HEK293T (cell line): Measurements from ENCODE around the gene GALNT16.

Source experiments
- CTCF ChIA-PET: fragments of 350-600 bp; formaldehyde crosslinking; extraction: SDS; loops from one replicate; lab custom pipeline; 2021; ENCODE audit warnings: antibody characterized with exemption, inconsistent platforms; lab: Yijun Ruan, JAX
- POLR2A ChIA-PET: fragments of 350-600 bp; formaldehyde crosslinking; extraction: SDS; loops from one replicate; lab custom pipeline; 2020; ENCODE audit warnings: antibody characterized with exemption, inconsistent platforms; lab: Yijun Ruan, JAX
- DNase-seq: peaks from one replicate; pipeline ENCODE4 v3.0.0; 2012; ENCODE audit warnings: mixed read lengths; ENCODE audit errors: extremely low spot score
- ARNT ChIP-seq: fragments of 450-650 bp; IDR thresholded peaks from 2 replicates; pipeline ENCODE4 v1.6.1; 2017; ENCODE audit warnings: mild to moderate bottlenecking
- BHLHE40 ChIP-seq: fragments of 450-650 bp; IDR thresholded peaks from 2 replicates; pipeline ENCODE4 v1.6.1; 2016; ENCODE audit warnings: mild to moderate bottlenecking, moderate library complexity, borderline replicate concordance
- CTBP1 ChIP-seq: fragments of 450-650 bp; IDR thresholded peaks from 2 replicates; pipeline ENCODE4 v1.6.1; 2016; ENCODE audit warnings: borderline replicate concordance
- ELF4 ChIP-seq: fragments of 450-650 bp; IDR thresholded peaks from 2 replicates; pipeline ENCODE4 v1.6.1; 2017; ENCODE audit warnings: antibody characterized with exemption
- FOXA1 ChIP-seq: fragments of 450-650 bp; IDR thresholded peaks from 2 replicates; pipeline ENCODE4 v1.6.1; 2016; ENCODE audit warnings: mild to moderate bottlenecking
- FOXK2 ChIP-seq: fragments of 450-650 bp; IDR thresholded peaks from 2 replicates; pipeline ENCODE4 v1.6.1; 2016; ENCODE audit warnings: mild to moderate bottlenecking
- FOXM1 ChIP-seq: fragments of 450-650 bp; IDR thresholded peaks from 2 replicates; pipeline ENCODE4 v1.6.1; 2017; ENCODE audit warnings: mild to moderate bottlenecking, borderline replicate concordance
- HDGF ChIP-seq: fragments of 450-650 bp; IDR thresholded peaks from 2 replicates; pipeline ENCODE4 v1.6.1; 2017; ENCODE audit warnings: antibody characterized with exemption, borderline replicate concordance
- L3MBTL2 ChIP-seq: fragments of 450-650 bp; conservative IDR thresholded peaks from 2 replicates; pipeline ENCODE4 v1.6.1; 2016; ENCODE audit warnings: mild to moderate bottlenecking
- LEF1 ChIP-seq: fragments of 450-650 bp; IDR thresholded peaks from 2 replicates; pipeline ENCODE4 v1.6.1; 2017; ENCODE audit warnings: mild to moderate bottlenecking, borderline replicate concordance
- NFRKB ChIP-seq: fragments of 450-650 bp; IDR thresholded peaks from 2 replicates; pipeline ENCODE4 v1.6.1; 2016; ENCODE audit warnings: mild to moderate bottlenecking, moderate library complexity
- PKNOX1 ChIP-seq: fragments of 450-650 bp; IDR thresholded peaks from 2 replicates; pipeline ENCODE4 v1.6.1; 2016
- SP1 ChIP-seq: fragments of 450-650 bp; IDR thresholded peaks from 2 replicates; pipeline ENCODE4 v1.6.1; 2017
- SUZ12 ChIP-seq: fragments of 450-650 bp; IDR thresholded peaks from 2 replicates; pipeline ENCODE4 v1.6.1; 2016; ENCODE audit warnings: mild to moderate bottlenecking
- TARDBP ChIP-seq: fragments of 450-650 bp; IDR thresholded peaks from 2 replicates; pipeline ENCODE4 v1.6.1; 2016
- ZNF384 ChIP-seq: fragments of 450-650 bp; IDR thresholded peaks from 2 replicates; pipeline ENCODE4 v1.6.1; 2016

The GALNT16 gene

GRCh38 chr14:69232388-69232787, 27.6 kb upstream of the GALNT16 start:
- CTCF ChIA-PET = interaction anchor here (1.1 kb wide), 1 partner anchor 103 kb away, joined by 3 read pairs; no protein-coding TSS in a partner anchor
- no peak for DNase-seq
- POLR2A ChIA-PET = no interaction called here
- TF ChIP-seq LEF1 (no peak), BHLHE40 (no peak), ARNT (no peak), PKNOX1 (no peak), FOXM1 (no peak), SP1 (no peak), ELF4 (no peak), L3MBTL2 (no peak), FOXA1 (no peak), SUZ12 (no peak), CTBP1 (no peak), ZNF384 (no peak)

GRCh38 chr14:69234106-69234505, 25.9 kb upstream of the GALNT16 start:
- POLR2A ChIA-PET = no interaction called here
- TF ChIP-seq CTBP1 = no peak
- TF ChIP-seq ZNF384 = no peak
- TF ChIP-seq FOXA1 = no peak
- TF ChIP-seq LEF1 = no peak
- no peak for TF ChIP-seq ARNT
- TF ChIP-seq PKNOX1 = no peak
- TF ChIP-seq BHLHE40 = no peak
- no peak for TF ChIP-seq HDGF
- TF ChIP-seq SUZ12 = no peak
- TF ChIP-seq TARDBP = no peak
- no peak for TF ChIP-seq NFRKB
- TF ChIP-seq SP1 = no peak
- TF ChIP-seq FOXK2 = no peak
- no peak for TF ChIP-seq FOXM1
- TF ChIP-seq ELF4 = no peak
- TF ChIP-seq L3MBTL2 = no peak
- DNase-seq = no peak
- CTCF ChIA-PET = interaction anchor here (1.3 kb wide), 1 partner anchor 105 kb away, joined by 3 read pairs; no protein-coding TSS in a partner anchor

- DNase-seq = no peak
- POLR2A ChIA-PET = no interaction called here
- CTCF ChIA-PET = no interaction called here
- no peak for TF ChIP-seq L3MBTL2
- no peak for TF ChIP-seq CTBP1
- no peak for TF ChIP-seq ZNF384
- TF ChIP-seq PKNOX1 = no peak
- TF ChIP-seq ARNT = no peak
Measured at GRCh38 chr14:69235708-69236107, 24.2 kb upstream of the GALNT16 start.

GRCh38 chr14:69237142-69237541, 22.8 kb upstream of the GALNT16 start:
- CTCF ChIA-PET = no interaction called here

GRCh38 chr14:69237584-69237983, 22.4 kb upstream of the GALNT16 start:
- ChIA-PET CTCF (no interaction called here), POLR2A (no interaction called here)
- no peak for DNase-seq
- TF ChIP-seq ZNF384 (no peak), NFRKB (no peak), ARNT (no peak), ELF4 (no peak), SP1 (no peak), TARDBP (no peak), L3MBTL2 (no peak), FOXK2 (no peak), FOXM1 (no peak)

More at GRCh38 chr14:69237142-69237541, 22.8 kb upstream of the GALNT16 start:
- no peak for DNase-seq
- POLR2A ChIA-PET = no interaction called here
- TF ChIP-seq L3MBTL2 (no peak), HDGF (no peak), SP1 (no peak), TARDBP (no peak), PKNOX1 (no peak), BHLHE40 (no peak), FOXK2 (no peak), CTBP1 (no peak), LEF1 (no peak)

GRCh38 chr14:69238883-69239282, 21.1 kb upstream of the GALNT16 start:
- TF ChIP-seq FOXK2 (no peak), PKNOX1 (no peak), NFRKB (no peak), CTBP1 (no peak), FOXM1 (no peak), SP1 (no peak), ELF4 (no peak)
- ChIA-PET POLR2A (no interaction called here), CTCF (interaction anchor here (0.9 kb wide), 1 partner anchor 108 kb away, joined by 3 read pairs; no protein-coding TSS in a partner anchor)
- DNase-seq = no peak
